Activated T-cell treated with anti-CD3 and anti-CD28 coated beads, Interleukin-2, amount 50 U/mL, for 72 hours (primary cell): ENCODE data around the gene TAF4B. TPM values are rescaled to one million over a fixed set of nuclear protein-coding genes. Genes with fewer than 3 reads are reported as not detected.

Experiments
- ATAC-seq, 2 donors: fragments of 150-1000 bp; cut with Tn5 transposase; replicated peaks in 1 of 2; 2 replicates each; pipeline ENCODE4 v1.10.0; 2021; ENCODE audit warnings: moderate library complexity in 2 of 2, mild to moderate bottlenecking in 1 of 2
- DNase-seq, 2 donors: peaks; one replicate each; pipeline ENCODE4 v3.0.0; 2021 to 2022; ENCODE audit warnings: mixed read lengths in 1 of 2
- H3K27ac Mint-ChIP-seq: one replicate; pipeline ENCODE4 v1.8.0; 2022; ENCODE audit warnings: mild to moderate bottlenecking, moderate library complexity, mixed read lengths
- H3K27me3 Mint-ChIP-seq: one replicate; pipeline ENCODE4 v1.8.0; 2022; ENCODE audit warnings: low read depth, mixed read lengths
- H3K36me3 Mint-ChIP-seq, 2 donors: one replicate each; pipeline ENCODE4 v1.8.0; 2022; ENCODE audit warnings: mixed read lengths in 2 of 2, mild to moderate bottlenecking in 1 of 2; ENCODE audit not compliant: insufficient read depth in 2 of 2
- H3K4me1 Mint-ChIP-seq: one replicate; pipeline ENCODE4 v1.8.0; 2022; ENCODE audit warnings: low read depth, mixed read lengths
- H3K4me3 Mint-ChIP-seq, 2 donors: one replicate each; pipeline ENCODE4 v1.8.0; 2022; ENCODE audit warnings: mild to moderate bottlenecking in 2 of 2, mixed read lengths in 2 of 2, moderate library complexity in 2 of 2
- H3K9me3 Mint-ChIP-seq, 2 donors: one replicate each; pipeline ENCODE4 v1.8.0; 2022; ENCODE audit warnings: mixed read lengths in 2 of 2
- total RNA-seq, 2 donors: library from RNA; stranded (reverse); gene quantifications; one replicate each; pipeline ENCODE4 v1.2.3, GENCODE V29; 2022

TAF4B gene
- total RNA-seq, 2 donors from 2014 or later: 29.2 to 32.4 TPM

DNA sequence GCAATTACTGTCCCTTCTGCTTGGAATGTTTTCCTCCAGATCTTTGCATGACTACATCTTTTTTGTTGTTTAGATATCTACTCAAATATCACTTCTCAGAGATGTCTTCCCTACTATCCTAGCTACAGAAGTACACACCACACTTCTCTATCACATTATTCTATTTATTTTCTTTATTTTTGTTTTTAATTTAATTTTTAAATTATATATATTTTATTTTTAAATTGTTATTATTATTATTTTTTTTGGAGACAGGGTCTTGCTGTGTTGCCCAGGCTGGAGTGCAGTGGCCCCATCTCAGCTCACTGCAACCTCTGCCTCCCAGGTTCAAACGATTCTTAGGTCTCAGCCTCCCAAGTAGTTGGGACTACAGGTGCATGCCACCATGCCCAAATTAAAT is 106.7 kb downstream of the TAF4B start:
- DNase-seq (no peak), ATAC-seq (no peak)
- no peak overlapping the region for H3K27ac Mint-ChIP-seq
- H3K4me3 Mint-ChIP-seq: no peak overlapping the region
- H3K9me3 Mint-ChIP-seq: no peaks in the 10 kb centered on the region
- no peaks in the 10 kb centered on the region for H3K27me3 Mint-ChIP-seq
- no peaks in the 10 kb centered on the region for H3K4me1 Mint-ChIP-seq
- peaks cover 2 to 6% of the 10 kb centered on the region in 2 donors for H3K36me3 Mint-ChIP-seq

DNA sequence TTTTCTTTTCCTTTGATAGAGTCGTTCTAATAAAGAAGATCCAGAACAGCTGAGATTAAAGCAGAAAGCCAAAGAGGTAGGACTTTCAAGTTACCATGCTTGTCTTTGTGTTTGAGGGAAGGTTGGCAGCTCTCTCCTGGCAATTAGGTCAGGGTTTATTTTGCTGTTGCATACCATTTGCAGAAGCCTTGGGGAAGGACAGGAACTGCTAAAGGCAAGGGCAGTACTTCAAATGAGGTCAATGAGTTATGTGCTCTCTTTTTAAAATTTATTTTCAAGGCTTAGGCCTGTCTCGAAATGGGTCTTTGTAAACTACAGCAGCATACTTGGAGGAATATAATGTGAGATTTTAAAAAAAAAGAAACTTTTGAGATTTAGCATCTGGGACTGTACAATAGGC is 108.9 kb downstream of the TAF4B start:
- H3K36me3 Mint-ChIP-seq: peaks cover 2 to 8% of the 10 kb centered on the region in 2 donors
- ATAC-seq: no peak
- H3K27ac Mint-ChIP-seq: no peak overlapping the region

DNA sequence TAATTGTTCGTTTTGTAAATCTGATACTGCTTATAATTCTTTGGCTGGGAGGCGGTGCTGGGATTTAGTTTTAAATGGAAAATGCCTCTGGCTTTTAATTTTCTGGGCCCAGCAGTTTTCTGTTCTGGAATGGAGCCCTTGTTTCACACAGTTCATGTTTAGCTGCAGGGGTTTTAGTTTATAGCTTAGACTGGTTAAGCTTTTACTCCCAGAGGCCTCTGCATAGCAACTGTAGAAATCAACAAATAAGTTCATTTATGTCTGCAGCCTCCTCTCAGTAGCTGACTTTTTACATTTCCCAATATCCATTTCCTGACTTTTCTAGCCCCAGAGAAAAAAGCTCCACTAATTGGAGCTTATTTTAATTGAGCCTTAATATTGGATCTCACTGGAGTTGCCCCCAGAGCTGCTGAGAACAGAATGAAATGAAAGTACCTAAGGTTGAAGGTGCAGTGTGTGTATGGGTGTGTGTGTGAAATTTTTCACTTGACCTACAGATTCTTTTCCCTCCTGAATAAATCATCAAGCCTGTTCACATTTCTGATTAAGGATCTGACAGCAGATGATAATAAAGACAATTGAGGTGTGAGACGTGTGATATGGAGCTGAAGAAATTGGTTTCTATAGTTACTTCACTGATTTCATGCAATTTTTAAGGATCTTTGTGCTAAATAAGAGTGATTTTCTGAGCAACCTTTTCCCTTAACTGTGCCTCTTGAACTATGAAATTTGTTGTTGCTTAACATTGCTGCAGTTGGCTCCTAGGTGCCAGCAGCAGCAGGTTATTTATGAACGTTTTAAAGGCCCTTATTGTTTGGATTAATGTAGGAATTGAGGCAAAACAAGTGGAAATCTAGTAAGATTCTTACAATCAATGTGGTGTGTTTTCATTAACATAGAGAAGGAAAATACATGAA is 109.6 kb downstream of the TAF4B start:
- Mint-ChIP-seq H3K4me3 (no peak overlapping the region), H3K27me3 (no peaks in the 10 kb centered on the region), H3K9me3 (no peaks in the 10 kb centered on the region), H3K36me3 (peaks cover 2 to 9% of the 10 kb centered on the region in 2 donors), H3K4me1 (no peaks in the 10 kb centered on the region), H3K27ac (no peak overlapping the region)
- no peak for DNase-seq
- ATAC-seq: no peak

More for the DNA sequence above, 108.9 kb downstream of the TAF4B start:
- Mint-ChIP-seq H3K4me3 (no peak overlapping the region), H3K27me3 (no peaks in the 10 kb centered on the region), H3K4me1 (no peaks in the 10 kb centered on the region), H3K9me3 (no peaks in the 10 kb centered on the region)
- DNase-seq: no peak

DNA sequence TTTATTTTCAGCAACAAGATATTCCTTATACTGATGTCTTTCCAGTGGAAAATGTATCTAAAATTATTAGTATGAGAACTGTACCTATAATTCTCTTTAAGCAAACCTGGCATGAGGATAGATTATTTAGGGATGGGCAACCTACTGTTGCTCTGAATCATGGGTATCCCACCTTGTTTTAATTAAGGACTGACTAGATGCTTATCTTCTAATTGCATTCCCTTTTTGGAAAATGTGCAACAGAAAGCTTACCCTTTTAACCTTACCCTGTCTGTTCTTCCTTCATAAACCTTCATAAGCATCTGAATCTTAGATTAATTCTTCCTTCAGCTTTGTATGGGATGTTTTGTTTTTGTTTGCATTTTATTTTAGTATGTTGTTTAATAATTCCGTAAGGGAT is 110.3 kb downstream of the TAF4B start:
- H3K27ac Mint-ChIP-seq: no peak overlapping the region
- no peaks in the 10 kb centered on the region for H3K27me3 Mint-ChIP-seq
- no peaks in the 10 kb centered on the region for H3K4me1 Mint-ChIP-seq
- no peaks in the 10 kb centered on the region for H3K9me3 Mint-ChIP-seq
- DNase-seq (no peak), ATAC-seq (no peak)
- H3K4me3 Mint-ChIP-seq: no peak overlapping the region
- H3K36me3 Mint-ChIP-seq: peaks cover 2 to 13% of the 10 kb centered on the region in 2 donors

DNA sequence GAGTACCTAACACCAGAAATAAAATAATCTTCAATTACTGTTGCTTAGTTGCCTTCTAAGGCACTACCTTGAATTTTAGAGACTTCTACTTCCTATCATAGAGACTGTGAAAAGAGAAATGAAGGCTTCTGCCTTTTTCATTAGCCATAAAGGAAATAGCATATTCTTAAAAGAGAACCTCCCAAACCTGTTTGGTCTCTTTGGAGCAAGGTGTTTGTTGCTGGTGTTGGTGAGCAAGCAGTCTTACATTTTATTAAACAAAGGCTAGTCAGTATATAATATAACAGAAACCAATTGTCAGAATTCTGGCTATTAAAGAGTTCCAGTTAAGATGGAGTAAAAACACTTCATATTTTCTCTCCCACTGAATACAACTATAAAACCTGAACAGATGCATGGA is 116.4 kb downstream of the TAF4B start:
- peaks cover 19 to 52% of the 10 kb centered on the region in 2 donors for H3K36me3 Mint-ChIP-seq
- H3K4me3 Mint-ChIP-seq: no peak overlapping the region
- H3K27me3 Mint-ChIP-seq: no peaks in the 10 kb centered on the region
- H3K27ac Mint-ChIP-seq: no peak overlapping the region
- DNase-seq (no peak), ATAC-seq (no peak)
- peaks cover 9 to 18% of the 10 kb centered on the region in 2 donors for H3K9me3 Mint-ChIP-seq
- H3K4me1 Mint-ChIP-seq: no peaks in the 10 kb centered on the region

DNA sequence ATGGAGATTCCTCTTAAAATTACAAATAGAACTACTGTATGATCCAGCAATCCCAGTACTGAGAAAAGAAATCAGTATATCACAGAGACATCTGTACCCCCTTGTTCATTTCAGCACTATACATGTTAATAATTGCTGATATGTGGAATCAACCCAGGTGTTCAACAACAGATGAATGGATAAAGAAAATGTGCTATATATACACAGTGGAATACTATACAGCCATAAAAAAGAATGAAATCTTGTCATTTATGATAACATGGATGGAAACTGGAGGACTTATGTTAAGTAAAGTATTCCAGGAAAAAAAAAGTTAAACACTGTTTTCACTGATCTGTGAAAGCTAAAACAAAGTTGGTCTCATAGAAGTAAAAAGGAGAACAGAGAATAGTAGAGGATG is 124.7 kb downstream of the TAF4B start:
- ATAC-seq: no peak
- Mint-ChIP-seq H3K4me3 (no peak overlapping the region), H3K4me1 (no peaks in the 10 kb centered on the region), H3K36me3 (peaks cover 9 to 20% of the 10 kb centered on the region in 2 donors), H3K9me3 (peaks cover 9 to 12% of the 10 kb centered on the region in 2 donors), H3K27me3 (no peaks in the 10 kb centered on the region), H3K27ac (no peak overlapping the region)
- no peak for DNase-seq

DNA sequence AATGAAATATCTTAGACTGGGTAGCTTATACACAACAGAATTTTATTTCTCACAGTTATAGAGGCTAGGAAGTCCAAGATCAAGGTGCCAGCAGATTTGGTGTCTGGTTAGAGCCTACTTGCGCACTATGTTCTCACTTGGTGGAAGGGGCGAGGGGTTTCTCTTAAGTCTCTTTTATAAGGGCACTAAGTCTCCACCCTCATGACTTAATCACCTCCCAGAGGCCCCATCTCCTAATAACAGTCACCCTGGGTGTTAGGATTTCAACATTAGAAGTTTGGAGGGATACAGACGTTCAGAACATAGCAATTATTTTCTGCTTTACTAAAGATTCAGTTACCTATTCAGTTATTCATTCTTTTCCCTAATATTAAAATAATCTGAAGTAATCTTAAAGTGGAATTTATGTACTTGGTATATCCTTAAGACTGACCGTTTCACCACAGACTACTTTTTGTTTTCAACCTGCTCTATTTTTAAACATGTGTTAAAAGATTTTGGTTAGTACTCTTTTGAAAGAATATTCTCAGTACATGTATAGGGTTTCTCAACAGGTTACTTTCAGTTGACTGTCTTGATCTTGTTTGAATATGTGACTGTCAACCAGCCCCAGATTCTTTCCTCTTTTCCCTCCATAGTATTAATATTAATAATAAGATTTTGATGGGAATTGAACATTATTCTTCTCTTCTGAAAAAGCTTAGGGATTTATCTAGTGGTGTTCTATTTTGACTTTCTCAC is 130.0 kb downstream of the TAF4B start:
- no peak overlapping the region for H3K27ac Mint-ChIP-seq
- peaks cover 0 to under 1% of the 10 kb centered on the region in 2 donors for H3K9me3 Mint-ChIP-seq
- peaks cover 0 to 5% of the 10 kb centered on the region in 2 donors for H3K36me3 Mint-ChIP-seq
- DNase-seq (no peak), ATAC-seq (no peak)
- no peak overlapping the region for H3K4me3 Mint-ChIP-seq
- no peaks in the 10 kb centered on the region for H3K27me3 Mint-ChIP-seq
- no peaks in the 10 kb centered on the region for H3K4me1 Mint-ChIP-seq

DNA sequence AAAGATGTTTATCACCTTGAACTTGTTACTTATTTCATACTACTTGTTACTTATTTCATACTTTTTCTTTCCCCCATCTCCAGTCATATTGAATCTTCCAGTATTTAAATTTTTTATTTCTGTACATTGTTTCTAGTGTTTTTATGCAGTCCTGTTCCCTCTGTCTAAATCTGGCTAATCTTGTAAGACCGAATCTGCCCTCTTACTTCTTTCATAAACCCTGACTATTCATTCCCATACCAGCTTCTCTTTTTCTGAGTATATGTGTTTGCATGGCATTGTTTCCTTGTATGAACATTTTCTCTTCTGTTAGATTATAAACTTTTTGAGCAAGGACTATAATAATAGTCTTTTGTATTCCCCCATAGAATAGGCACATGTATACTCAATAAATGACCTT is 131.7 kb downstream of the TAF4B start:
- no peaks in the 10 kb centered on the region for H3K27me3 Mint-ChIP-seq
- no peaks in the 10 kb centered on the region for H3K9me3 Mint-ChIP-seq
- DNase-seq (no peak), ATAC-seq (no peak)
- H3K36me3 Mint-ChIP-seq: peaks cover 0 to 4% of the 10 kb centered on the region in 2 donors
- H3K4me1 Mint-ChIP-seq: no peaks in the 10 kb centered on the region
- H3K27ac Mint-ChIP-seq: no peak overlapping the region
- H3K4me3 Mint-ChIP-seq: no peak overlapping the region

DNA sequence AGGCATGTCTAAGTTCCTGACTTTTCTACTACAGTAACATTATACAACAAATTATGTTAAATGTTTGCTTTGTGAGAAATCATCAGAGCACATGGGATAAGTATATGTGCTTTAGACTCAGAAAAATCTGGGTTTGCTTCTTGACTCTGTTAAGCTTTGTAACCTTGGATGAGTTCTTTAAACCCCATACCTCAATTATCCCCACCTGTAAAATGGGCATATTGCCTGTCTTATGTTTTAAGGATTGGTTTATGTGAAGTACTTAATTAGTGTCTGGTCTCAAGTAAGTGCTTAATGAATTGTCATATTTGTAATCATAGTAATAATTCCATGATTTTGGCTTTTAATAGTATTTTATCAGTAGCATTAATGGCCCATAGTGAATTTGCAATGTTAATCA is 135.8 kb downstream of the TAF4B start:
- Mint-ChIP-seq H3K27me3 (no peaks in the 10 kb centered on the region), H3K4me1 (no peaks in the 10 kb centered on the region), H3K4me3 (no peak overlapping the region), H3K27ac (no peak overlapping the region), H3K36me3 (peaks cover 2 to 13% of the 10 kb centered on the region in 2 donors), H3K9me3 (no peaks in the 10 kb centered on the region)
- ATAC-seq (no peak), DNase-seq (no peak)

DNA sequence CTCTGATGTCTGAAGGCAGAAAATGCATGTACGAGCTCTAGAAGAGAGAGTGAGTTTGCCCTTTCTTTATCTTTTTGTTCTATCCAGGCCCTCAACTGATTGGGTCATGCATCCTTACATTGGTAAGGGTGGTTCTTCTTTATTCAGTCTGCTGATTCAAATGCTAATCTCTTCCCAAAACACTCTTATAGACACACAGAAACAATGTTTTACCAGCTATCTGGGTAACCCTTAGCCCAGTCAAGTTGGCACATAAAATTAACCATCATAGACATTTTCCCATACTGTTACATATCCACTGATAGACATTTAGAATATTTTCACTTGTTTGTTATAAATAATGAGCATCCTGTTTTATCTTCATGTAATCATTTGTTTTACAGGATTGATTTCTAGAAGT is 141.2 kb downstream of the TAF4B start:
- Mint-ChIP-seq H3K27me3 (no peaks in the 10 kb centered on the region), H3K9me3 (no peaks in the 10 kb centered on the region), H3K36me3 (peaks cover 6 to 13% of the 10 kb centered on the region in 2 donors), H3K27ac (no peak overlapping the region), H3K4me3 (no peak overlapping the region), H3K4me1 (no peaks in the 10 kb centered on the region)
- DNase-seq (no peak), ATAC-seq (no peak)

DNA sequence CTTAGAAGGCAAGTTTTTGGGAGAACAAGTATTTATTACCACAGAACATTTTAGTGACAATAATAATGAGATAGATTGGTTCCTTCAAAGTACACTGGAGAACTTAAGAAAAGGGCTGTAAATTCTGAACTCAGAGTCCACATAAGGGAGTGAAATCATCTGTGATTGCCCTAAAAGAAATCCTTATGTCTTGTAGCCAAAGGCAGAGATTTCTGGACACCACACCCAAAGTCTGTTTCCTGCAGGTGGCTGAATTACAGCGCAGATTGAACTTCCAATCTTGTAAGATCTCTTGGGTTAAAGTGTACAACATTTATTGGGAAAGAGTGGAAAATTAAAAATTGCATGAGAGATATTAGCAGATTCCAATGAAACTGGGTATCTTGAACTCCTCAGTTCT is 143.8 kb downstream of the TAF4B start:
- ATAC-seq (no peak), DNase-seq (no peak)
- no peak overlapping the region for H3K4me3 Mint-ChIP-seq
- no peaks in the 10 kb centered on the region for H3K9me3 Mint-ChIP-seq
- no peaks in the 10 kb centered on the region for H3K27me3 Mint-ChIP-seq
- no peaks in the 10 kb centered on the region for H3K4me1 Mint-ChIP-seq
- H3K36me3 Mint-ChIP-seq: peaks cover 6 to 13% of the 10 kb centered on the region in 2 donors
- H3K27ac Mint-ChIP-seq: no peak overlapping the region

DNA sequence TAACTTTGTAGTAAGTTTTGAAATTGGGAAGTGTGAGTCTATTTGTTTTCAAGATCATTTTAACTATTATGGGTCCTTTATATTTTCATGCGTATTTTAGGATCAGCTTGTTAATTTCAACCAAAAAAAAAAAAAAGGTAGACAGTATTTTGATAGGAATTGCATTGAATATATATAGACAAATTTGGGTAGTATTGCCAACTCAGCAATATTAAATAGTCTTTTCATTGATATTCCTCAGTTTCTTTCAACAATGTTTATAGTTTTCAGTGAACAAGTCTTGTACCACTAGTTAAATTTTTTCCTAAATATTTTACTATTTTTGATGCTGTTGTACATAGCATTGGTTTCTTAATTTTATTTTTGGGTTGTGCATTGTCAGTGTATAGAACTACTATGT is 149.9 kb downstream of the TAF4B start:
- H3K27me3 Mint-ChIP-seq: no peaks in the 10 kb centered on the region
- H3K9me3 Mint-ChIP-seq: no peaks in the 10 kb centered on the region
- no peak overlapping the region for H3K4me3 Mint-ChIP-seq
- no peak for DNase-seq
- H3K36me3 Mint-ChIP-seq: no peaks in the 10 kb centered on the region
- ATAC-seq: no peak
- H3K4me1 Mint-ChIP-seq: no peaks in the 10 kb centered on the region
- H3K27ac Mint-ChIP-seq: no peak overlapping the region

DNA sequence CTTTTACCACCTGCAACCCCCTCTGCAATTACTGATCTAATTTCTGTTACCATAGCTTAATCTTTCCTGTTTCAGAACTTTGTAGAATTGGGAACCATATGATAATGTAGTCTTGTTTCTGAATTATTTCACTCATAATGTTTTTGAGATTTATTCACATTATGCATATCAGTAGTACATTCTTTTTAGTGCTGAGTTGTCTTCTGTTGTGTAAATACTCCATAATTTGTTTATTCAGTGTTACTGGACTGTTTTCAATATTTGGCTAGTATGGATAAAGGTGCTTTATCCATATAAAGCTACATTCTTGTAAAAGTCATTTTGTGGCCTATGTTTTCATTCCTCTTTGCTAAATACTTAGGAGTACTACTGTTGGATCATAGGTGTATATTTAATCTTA is 152.5 kb downstream of the TAF4B start:
- H3K27me3 Mint-ChIP-seq: no peaks in the 10 kb centered on the region

More for the DNA sequence above, 152.5 kb downstream of the TAF4B start:
- ATAC-seq (no peak), DNase-seq (no peak)
- Mint-ChIP-seq H3K4me3 (no peak overlapping the region), H3K27ac (no peak overlapping the region), H3K9me3 (no peaks in the 10 kb centered on the region), H3K4me1 (no peaks in the 10 kb centered on the region), H3K36me3 (no peaks in the 10 kb centered on the region)
